Adrenal gland (tissue), 5 donors: Measurements from ENCODE around the gene MON1B.

Source experiments
- POLR2A ChIP-seq, 2 donors: fragments of 450-650 bp; IDR thresholded peaks; one replicate each; pipeline ENCODE4 v1.6.1; 2017; ENCODE audit warnings: antibody characterized with exemption in 2 of 2, mild to moderate bottlenecking in 2 of 2, moderate library complexity in 1 of 2
- TF ChIP-seq, protein P1 (sequence below), 6 experiments: fragments of 450-650 bp in 4 of 6; fragments of 200-600 bp in 2 of 6; sonication (generic) in 1 of 6; IDR thresholded peaks; 1 replicate in 5 of 6; 2 replicates in 1 of 6; pipeline versions ENCODE4 v1.5.1 to v1.8.0; 2016 to 2021; ENCODE audit warnings: antibody characterized with exemption in 6 of 6, mild to moderate bottlenecking in 2 of 6, moderate library complexity in 1 of 6
- donor health status: DM: no; HTN: no; CAD: no.

GRCh38 chr16:77233799-77234519 lies 43.0 kb downstream of the MON1B start:
- TF ChIP-seq, protein P1, sequence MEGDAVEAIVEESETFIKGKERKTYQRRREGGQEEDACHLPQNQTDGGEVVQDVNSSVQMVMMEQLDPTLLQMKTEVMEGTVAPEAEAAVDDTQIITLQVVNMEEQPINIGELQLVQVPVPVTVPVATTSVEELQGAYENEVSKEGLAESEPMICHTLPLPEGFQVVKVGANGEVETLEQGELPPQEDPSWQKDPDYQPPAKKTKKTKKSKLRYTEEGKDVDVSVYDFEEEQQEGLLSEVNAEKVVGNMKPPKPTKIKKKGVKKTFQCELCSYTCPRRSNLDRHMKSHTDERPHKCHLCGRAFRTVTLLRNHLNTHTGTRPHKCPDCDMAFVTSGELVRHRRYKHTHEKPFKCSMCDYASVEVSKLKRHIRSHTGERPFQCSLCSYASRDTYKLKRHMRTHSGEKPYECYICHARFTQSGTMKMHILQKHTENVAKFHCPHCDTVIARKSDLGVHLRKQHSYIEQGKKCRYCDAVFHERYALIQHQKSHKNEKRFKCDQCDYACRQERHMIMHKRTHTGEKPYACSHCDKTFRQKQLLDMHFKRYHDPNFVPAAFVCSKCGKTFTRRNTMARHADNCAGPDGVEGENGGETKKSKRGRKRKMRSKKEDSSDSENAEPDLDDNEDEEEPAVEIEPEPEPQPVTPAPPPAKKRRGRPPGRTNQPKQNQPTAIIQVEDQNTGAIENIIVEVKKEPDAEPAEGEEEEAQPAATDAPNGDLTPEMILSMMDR (IDR thresholded peaks at IDR 0.05) = no peak
- no peak for TF ChIP-seq POLR2A (IDR thresholded peaks at IDR 0.05)
